Measurements from ENCODE around the gene EXD3. TPM values are rescaled to one million over a fixed set of nuclear protein-coding genes. Genes with fewer than 3 reads are reported as not detected.

The EXD3 gene
- polyA plus RNA-seq, 5 donors, result 10.9 to 22.0 (median 15.0) TPM

GRCh38 chr9:137365552-137366444, 57.2 kb downstream of the EXD3 start:
- DNase-seq, result no peak

GRCh38 chr9:137365056-137365455, 57.9 kb downstream of the EXD3 start:
- no peak for DNase-seq

GRCh38 chr9:137359850-137360249, 63.1 kb downstream of the EXD3 start:
- DNase-seq, result no peak

- DNase-seq, result no peak
These were observed 64.8 kb downstream of the EXD3 start for GRCh38 chr9:137358126-137358525.

GRCh38 chr9:137357166-137357565, 65.8 kb downstream of the EXD3 start:
- DNase-seq, result no peak

- DNase-seq, result no peak
These were observed 67.1 kb downstream of the EXD3 start for GRCh38 chr9:137355761-137356365.

GRCh38 chr9:137354845-137355760, 67.9 kb downstream of the EXD3 start:
- no peak for DNase-seq

- no peak for DNase-seq
These were observed 68.7 kb downstream of the EXD3 start for GRCh38 chr9:137354153-137354844.

GRCh38 chr9:137353223-137354152, 69.5 kb downstream of the EXD3 start:
- no peak for DNase-seq

- no peak for DNase-seq
These were observed 70.3 kb downstream of the EXD3 start for GRCh38 chr9:137352511-137353222.

- DNase-seq, result no peak
These were observed 71.0 kb downstream of the EXD3 start for GRCh38 chr9:137351781-137352501.

- DNase-seq, result no peak
These were observed 72.0 kb downstream of the EXD3 start for GRCh38 chr9:137350696-137351584.

- DNase-seq, result no peak
These were observed 73.4 kb downstream of the EXD3 start for GRCh38 chr9:137349471-137350033.

- DNase-seq, result no peak
These were observed 74.0 kb downstream of the EXD3 start for GRCh38 chr9:137348769-137349470.

- DNase-seq, result no peak
These were observed 75.0 kb downstream of the EXD3 start for GRCh38 chr9:137347928-137348327.

- DNase-seq, result no peak
These were observed 80.5 kb downstream of the EXD3 start for GRCh38 chr9:137342482-137342881.

- no peak for DNase-seq
These were observed 81.7 kb downstream of the EXD3 start for GRCh38 chr9:137341227-137341626.
